GM18511 (cell line): ENCODE results near the gene SAA1.

Experiments used
- ATAC-seq: cut with Tn5 transposase; IDR thresholded peaks from one replicate; pipeline ENCODE4 v1.9.1; 2021; ENCODE audit warnings: mild to moderate bottlenecking, moderate library complexity; ENCODE audit not compliant: unreplicated experiment

SAA1 gene

DNA sequence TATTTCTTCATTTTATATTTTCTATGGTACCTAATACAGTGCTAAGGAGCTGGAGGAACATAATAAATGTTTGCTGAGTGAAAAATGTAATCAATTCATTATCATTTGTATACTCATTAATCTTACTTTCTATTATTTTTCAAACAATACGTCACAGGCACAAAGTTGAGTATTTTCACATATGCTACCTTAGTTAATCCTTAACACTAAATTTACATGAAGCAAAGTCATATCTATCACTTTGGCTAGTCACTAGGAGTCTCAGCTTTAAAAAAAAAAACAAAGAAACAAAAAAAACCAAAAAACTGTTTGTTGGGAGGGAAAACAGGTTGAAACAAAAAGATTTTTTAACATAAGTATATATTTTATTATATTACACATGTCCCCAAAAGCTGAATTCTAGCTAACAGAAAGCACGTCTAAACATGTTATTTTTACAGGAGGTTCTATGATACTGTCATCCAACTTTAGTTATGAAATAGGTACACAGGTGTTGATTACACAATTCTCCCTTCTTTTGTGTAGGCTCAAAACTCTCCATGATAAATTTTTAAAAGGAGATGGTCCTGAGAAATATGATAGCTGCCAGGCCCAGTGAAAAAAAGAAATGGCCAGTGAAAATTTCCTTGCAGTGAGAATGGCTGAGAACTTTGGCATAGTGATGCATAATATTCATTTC is 41.5 kb downstream of the SAA1 start:
- no peak for ATAC-seq

DNA sequence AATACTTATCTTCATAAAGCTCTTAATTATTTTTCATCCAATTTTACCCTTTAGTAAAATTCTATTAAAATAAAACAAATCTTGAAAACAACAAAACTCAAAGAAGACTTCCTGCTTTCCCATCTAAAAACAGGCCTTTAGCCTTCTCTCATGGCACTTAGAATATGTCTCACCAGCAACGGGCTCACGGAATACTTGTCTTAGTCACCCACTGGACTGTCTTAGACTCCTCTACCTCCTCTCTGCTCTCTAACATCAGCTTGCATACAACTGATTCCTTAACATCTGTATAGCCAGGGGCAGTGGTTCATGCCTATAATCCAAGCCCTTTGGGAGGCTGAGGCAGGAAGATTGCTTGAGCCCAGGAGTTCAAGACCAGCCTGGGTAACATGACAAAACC is 42.2 kb downstream of the SAA1 start:
- ATAC-seq: no peak

DNA sequence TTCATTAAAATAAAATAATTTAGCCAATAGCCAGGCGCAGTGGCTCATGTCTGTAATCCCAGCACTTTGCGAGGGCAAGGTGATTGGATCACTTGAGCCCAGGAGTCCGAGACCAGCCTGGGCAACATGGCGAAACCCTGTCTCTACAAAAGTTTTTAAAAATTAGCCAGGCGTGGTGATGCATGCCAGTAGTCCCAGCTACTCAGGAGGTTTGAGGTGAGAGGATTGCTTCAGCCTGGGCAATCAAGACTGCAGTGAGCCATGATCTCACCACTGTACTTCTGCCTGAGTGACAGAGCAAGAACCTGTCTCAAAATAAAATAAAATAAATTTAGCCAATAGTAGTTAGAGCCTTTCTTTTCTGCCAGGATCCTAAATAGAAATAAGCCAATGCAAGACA is 43.6 kb downstream of the SAA1 start:
- ATAC-seq: no peak

DNA sequence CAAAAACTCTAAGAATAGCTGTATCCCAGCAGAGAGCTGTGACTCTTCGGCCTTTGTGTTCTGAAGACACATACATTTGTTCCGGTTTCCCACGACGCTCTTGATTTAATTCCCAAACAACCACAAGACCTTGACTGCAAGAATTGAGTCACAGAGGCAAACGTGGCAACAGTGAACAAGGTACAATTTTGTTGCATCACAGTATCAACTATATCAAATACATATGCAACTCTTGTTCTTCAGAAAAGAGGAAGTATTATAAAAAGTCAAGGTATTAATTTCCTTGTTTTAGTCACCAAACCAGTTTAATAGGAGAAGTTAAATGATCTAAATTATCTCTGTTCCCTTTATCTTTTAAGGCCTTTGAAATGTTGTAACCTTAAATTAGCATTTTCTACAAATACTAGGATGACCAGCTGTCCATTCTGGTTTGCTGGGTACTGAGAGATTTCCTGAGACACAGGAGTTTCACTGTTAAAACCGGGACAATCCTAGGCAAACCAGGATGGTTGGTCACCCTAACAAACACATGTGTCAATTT is 44.8 kb downstream of the SAA1 start:
- peak; percentile 74 for ATAC-seq

DNA sequence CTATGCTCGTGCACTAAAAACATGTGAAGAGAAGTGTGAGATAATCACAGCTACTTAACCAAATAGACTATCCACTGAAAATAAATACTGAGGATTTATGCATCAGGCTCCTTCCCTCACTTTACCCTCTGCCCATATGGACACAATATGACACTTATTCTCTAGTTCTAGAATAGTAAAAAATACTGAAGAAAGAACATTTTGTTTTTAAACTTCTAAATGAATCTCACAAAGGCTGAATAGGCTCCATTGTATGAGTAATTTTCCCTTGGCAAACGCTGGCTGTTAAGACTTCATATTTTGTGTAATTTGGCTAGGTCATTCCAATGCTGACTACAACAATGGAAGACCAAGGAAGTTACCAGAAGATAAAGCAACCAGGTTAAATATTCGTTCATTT is 45.9 kb downstream of the SAA1 start:
- ATAC-seq: no peak

DNA sequence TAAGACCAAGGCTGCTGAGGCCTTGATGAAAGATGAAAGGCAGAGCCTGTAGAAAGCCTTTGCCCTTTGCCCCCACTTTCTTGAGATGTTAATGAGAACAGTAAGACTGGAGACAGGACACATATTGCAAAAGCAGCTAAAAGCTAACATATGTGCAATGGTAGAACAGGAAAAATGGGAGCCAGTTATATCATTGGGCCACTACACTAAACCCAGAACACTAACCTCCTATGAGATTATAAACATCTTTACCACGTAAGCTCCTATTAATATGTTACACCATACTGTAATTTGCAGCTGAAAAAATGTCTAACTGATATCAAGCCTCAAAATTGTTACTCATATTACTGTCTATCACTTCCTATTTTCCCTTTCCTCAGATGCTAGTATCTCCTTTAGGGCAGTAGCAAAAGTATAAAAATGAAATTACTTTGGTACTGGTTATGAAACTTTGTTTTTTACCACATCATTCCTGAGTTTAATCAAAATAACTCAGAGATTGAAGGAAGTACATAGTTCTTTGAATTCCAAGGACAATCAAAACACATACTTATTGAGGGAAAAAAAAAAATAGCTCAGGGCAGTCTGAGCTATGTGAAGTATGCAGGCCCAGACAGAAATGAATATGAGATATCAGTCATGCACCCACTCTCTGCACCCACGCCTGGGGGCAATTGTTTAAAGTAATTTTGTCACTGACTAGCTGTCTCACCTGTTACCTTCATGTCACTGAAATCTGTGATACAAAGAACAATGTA is 46.8 kb downstream of the SAA1 start:
- no peak for ATAC-seq

DNA sequence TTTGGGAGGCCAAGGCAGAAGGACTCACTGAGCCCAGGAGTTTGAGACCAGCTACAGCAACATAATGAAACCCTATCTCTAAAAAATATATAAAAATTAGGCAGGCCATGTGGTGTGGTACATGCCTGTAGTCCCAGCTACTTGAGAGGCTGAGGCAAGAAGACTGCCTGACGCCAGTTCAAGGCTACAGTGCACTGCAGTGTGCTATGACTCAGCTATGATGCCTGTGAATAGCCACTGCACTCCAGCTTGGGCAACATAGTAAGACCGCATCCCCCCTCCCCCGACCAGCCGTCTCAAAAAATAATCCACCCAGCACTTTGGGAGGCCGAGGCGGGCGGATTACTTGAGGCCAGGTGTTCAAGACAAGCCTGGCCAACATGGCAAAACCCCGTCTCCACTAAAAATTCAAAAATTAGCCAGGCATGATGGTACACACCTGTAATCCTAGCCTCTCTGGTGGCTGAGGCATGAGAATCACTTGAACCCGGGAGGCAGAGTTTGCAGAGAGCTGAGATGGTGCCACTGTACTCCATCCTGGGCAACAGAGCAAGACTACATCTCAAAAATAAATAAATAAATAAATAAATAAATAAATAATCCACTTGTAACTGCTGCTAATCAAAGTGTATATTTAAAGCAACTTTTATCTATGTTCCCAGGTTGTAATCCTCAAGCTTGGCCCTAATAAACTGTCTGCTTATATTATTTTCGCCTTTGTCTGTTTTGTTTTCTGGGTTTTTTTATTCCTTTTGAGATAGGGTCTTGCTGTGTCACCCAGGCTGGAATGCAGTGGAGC is 48.1 kb downstream of the SAA1 start:
- no peak for ATAC-seq

DNA sequence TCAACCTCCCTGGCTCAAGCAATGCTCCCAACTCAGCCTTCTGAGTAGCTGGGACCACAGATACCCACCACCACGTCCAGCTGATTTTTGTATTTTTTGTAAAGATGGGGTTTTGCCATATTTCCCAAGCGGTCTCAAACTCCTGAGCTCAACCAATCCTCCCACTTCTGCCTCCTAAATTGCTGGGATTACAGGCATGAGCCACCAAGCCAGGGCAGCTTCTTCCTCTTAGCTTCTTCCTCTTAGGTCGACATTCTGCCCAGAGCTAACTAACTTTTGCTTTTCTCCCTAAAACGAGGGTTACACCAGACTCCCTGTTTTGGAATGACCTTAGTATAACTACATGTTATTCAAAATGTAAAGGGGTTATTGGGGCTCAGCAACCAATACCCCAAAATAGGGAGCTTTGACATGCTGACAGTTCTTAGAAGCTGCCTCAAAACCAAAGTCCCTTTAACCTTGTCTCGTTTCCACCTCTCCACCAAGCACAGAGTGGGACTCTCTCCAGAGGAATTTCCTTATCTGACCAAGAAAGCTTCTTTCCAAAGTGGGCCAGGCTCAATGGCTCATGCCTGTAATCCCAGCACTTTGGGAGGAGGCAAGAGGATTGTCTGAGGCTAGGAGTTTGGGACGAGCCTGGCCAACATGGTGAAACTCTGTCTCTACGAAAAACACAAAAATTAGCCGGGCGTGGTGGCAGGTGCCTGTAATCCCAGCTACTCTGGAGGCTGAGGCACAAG is 48.9 kb downstream of the SAA1 start:
- ATAC-seq: no peak

DNA sequence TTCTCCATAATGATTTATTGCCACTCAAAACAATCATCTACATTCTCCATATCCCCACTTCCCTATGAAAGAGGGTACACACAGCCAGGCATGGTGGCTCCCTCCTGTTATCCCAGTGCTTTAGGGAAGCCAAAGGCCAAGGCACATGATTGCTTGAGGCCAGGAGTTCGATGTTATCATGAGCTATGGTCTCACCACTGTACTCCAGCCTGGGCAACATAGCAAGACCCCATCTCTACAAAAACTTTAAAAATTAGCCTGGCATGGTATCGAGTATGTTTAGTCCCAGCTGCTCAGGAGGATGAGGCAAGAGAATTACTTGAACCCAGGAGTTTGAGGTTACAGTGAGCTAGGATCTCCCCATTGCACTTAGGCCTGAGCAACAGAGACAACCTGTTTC is 49.8 kb downstream of the SAA1 start:
- ATAC-seq: no peak

DNA sequence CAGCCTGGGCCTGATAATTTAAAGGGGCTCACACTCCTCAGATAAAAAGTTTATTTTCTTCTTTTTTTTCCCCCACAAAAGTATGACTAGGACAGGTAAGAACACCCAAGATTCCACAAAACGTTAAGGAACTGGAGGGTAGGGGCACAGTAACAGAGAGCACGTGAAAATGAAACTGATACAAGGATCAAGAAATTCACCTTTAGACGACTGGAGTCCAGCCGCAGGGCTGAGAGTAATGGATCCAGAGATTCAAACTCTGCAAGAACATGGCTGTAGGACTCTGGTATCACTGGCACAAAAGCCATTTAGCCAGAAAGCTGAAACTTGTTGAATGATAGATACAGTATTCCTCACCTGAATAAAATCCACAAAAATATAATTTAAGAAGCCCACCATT is 51.5 kb downstream of the SAA1 start:
- no peak for ATAC-seq
